ENCODE measurements around the gene TGFBR3L. TPM values are rescaled to one million over a fixed set of nuclear protein-coding genes. Genes with fewer than 3 reads are reported as not detected.

TGFBR3L gene
- total and polyA plus RNA-seq, 2 of the 13 experiments (the other 11 are each of a cell fraction or from before 2014, with no cell fraction given), result 0.20 to 1.0 TPM

DNA sequence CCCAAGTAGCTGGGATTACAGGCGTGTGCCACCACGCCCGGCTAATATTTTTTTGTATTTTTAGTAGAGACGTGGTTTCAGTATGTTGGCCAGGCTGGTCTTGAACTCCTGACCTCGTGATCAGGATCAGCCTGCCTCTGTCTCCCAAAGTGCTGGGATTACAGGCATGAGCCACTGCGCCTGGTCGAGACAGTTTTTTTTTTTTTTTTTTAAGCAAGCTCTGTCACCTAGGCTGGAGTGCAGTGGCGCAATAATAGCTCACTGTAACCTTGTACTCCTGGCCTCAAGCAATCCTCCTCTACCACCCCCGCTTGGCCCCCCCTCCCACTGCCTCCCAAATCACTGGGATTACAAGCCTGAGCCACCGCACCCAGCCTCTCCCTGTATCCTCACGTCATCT, 17.3 kb upstream of the TGFBR3L start (continued):
- TF ChIP-seq STAT6 (CRISPR knock-in tag; IDR thresholded peaks at IDR 0.05; ENCODE audit: borderline replicate concordance) (0 out of 2 replicates have a peak, but pooled peaks have one; percentile 49), ZNF556 (CRISPR knock-in tag; IDR thresholded peaks at IDR 0.05; ENCODE audit: borderline replicate concordance) (peak; percentile 54; the same call in 1 of the 2 replicates), ZNF350 (CRISPR knock-in tag; IDR thresholded peaks at IDR 0.05; ENCODE audit: borderline replicate concordance, low read depth) (peak; percentile 62; the same call in 1 of the 2 replicates), NFATC3 (CRISPR knock-in tag; IDR thresholded peaks at IDR 0.05) (no peak), GABPB1 (CRISPR knock-in tag; IDR thresholded peaks at IDR 0.05) (peak; percentile 38; the same call in 1 of the 2 replicates), TOPORS (CRISPR knock-in tag; IDR thresholded peaks at IDR 0.05) (no peak), ZBTB43 (CRISPR knock-in tag; conservative IDR thresholded peaks at IDR 0.05) (0 out of 2 replicates have a peak, but pooled peaks have one; percentile 48), FOXA3 (CRISPR knock-in tag; IDR thresholded peaks at IDR 0.05) (peak; percentile 44), ZKSCAN1 (IDR thresholded peaks at IDR 0.05; ENCODE audit: low read length) (peak; percentile 22; the same call in 1 of the 2 replicates), THRA (CRISPR knock-in tag; IDR thresholded peaks at IDR 0.05; ENCODE audit: borderline replicate concordance) (peak; percentile 77; the same call in 1 of the 2 replicates), SALL1 (CRISPR knock-in tag; IDR thresholded peaks at IDR 0.05) (peak; percentile 73), ZMYM4 (CRISPR knock-in tag; IDR thresholded peaks at IDR 0.05) (peak; percentile 54; the same call in 1 of the 2 replicates), SAFB2 (CRISPR knock-in tag; IDR thresholded peaks at IDR 0.05; ENCODE audit: borderline replicate concordance, low read depth) (no peak), ZNF549 (CRISPR knock-in tag; IDR thresholded peaks at IDR 0.05) (no peak), CHD4 (IDR thresholded peaks at IDR 0.05; ENCODE audit: borderline replicate concordance, low read length) (0 out of 2 replicates have a peak, but pooled peaks have one; percentile 27), IKZF5 (CRISPR knock-in tag; IDR thresholded peaks at IDR 0.05) (peak; percentile 47; the same call in 1 of the 2 replicates)

Measured in HepG2 (cell line).